ENCODE data around the gene DNMT3L.
"Not testable (repeated sequence)": the region's sequence is repeated elsewhere in the genome, so short reads cannot be mapped to it uniquely, and the experiment has no call there.

The DNMT3L gene

DNA sequence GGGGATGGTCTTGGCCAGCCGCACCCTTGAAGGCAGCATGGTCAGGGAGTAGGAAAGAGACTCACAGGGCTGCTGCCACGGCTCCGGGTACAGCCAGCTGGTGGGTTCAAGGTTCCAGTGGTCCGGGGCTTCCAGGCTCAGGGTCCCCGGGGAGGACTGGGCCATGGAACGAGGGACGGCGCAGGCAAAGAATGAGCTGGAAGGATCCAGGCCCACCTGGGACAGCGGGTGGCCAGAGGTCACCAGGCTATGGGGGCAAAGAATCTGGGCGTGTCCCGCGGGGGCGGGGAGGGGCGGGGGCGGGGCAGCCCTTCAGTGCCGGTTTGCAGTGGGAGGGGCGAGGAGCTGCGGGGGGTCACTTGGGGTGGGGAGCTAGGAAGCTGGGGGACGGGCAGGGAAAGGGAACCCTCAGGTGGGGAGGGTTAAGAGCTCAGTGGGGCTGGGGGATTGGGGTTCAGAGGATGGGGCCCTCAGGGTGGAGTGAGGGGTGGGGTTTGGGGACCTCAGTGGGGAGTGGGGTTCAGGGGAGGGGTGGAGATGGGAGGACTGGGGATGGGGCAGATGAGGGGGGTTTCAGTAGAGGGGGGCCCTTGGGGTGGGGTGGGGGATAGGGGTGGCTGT lies at the start of gene DNMT3L:
Gene DNMT3L (minus strand): TSS at position 223 of the 621 bp plus-strand sequence. CDS start 638 bp downstream, outside the sequence.
- no peak for DNase-seq (ENCODE audit: low read depth)

DNA sequence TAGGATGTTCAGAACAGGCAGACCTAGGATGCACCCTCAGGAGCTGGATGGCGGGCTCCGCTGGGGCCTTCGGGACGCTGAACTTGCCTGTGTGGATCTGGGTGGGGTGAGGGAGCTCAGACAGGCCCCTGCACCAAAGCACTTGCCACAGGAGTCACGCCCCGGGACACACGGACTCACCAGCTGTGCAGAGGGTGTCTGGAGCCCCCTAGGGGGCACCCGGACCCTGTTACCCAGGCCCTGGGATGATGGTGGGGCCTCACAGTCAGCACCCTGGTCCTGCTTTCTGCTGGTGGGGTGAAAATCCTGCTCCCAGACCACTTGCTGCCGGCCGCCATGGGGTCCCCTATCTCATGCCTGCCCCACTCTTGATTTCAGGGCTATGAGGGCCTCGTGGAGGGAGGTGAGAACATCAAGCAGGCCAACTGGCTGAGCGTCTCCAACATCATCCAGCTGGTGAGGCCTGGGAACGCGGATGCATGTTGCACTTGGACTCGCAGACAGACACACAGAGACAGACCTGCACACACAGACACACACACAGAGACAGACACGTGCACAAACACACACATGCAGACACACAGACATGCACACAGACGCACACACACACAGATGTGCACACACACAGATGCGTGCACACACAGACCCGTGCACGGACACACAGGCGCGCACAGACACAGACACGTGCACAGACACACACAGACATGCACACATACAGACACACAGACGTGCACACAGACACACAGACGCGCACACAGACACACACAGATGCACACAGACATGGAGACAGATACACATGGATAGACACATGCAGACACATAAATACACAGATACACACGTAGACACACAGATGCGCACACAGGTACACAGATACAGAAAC lies 49.2 kb upstream of the DNMT3L start:
- no peak for DNase-seq (ENCODE audit: low read depth)

DNA sequence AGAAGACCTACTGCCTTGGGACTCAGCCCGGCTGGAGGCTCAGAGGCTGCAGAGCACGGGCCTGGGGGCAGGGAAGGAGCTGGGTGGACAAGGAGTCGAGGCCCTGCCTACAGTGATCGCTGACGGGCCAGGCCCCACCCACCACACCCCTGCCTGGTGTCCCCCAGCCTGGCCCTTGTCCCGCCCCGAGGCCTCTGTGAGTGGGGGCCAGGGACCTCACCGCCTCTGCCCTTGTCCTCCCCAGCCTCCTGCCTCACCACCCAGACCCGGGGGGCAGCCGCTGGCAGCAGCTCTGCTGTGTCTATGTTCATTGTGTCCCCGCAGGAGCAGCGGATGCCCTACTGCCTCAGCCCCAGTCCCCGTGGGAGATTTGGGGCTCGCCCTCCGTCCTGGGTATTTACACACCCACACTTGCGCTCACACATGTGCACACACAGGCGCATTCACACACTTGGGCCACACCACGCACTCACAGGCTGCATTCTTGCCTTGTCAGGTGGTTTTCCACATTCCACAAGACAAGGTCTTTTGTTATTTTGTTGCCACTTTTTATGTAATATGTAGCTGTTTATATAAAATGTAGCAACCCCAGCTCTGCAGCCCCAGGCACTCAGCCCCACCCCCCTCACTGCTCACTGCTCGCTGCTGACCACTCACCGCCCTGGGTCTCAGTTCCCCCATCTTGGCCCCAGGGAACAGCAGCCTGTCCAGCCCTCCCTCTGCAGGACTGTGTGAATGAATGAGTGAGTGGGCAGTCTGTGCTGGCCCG lies 45.4 kb upstream of the DNMT3L start:
- DNase-seq (ENCODE audit: low read depth) = no peak

DNA sequence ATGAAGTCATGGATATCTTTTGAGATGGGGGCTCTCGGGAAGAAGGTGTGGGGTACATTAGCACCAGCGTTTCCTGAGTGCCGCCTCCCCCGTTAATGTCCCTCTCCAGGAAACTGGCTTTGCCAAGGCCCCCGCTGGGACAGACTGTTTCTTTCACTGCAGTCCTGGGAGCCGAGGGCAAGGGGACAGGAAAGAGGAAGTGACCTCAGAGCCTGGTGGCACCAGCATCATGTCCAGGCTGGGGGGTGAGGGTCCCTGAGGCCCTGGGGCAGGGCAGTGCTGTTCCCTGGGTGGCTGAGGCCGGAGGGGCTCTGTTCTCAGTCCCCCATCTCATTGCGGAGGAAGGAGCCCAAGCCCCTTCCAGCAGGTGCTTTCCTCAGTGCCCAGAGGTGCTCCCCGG lies 44.0 kb upstream of the DNMT3L start:
- no peak for DNase-seq (ENCODE audit: low read depth)

DNA sequence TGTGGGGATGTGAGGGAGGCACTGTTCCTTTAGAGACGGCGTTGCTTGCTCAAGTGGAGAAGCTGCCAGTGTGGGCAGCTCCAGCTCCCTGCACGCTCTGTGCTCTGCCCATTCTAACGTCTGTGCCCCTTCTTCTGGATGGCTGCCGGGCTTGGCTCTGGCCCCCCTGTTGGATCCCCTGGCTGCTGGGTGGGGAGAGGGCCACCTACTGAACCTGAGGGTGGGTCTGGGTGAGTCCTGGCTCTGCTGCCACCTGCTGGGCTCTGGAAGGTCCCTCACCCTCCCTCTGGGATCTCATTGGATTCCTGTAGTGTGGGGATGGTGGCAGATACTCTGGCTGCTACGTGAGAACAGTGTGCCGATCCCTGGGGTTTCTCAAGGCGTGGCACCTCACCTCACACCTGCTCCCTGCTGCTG lies 43.2 kb upstream of the DNMT3L start:
- DNase-seq (ENCODE audit: low read depth) = peak; percentile 18

DNA sequence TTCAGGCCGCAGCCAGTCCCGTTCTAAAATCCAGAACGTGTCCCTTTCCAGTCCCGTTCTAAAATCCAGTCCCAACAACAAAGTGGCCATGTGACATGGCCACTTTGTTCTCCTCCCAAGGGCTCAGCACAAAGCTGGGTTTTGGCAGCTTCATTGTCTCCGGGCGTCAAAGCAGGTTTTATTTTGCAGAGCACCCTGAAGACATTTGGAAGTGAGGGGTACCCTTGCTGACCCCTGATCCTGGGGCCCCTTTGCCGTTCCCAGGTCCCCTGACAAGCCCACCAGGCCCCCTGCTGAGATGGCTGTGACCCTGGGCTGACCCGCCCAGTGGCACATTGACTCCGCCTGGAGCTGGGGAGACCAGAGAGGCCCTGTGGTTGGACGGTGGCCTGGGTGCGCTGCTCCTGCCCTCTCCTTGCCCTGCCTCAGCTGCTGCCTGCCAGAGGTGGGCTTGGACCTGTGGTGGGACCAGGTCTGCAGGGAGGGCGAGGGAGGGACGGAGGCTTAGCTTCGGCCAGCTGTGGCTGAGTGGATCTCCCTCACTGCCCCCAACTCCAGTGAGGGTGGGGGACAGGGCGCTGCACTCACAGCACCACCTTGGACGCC lies 42.4 kb upstream of the DNMT3L start:
- DNase-seq (ENCODE audit: low read depth) = no peak

DNA sequence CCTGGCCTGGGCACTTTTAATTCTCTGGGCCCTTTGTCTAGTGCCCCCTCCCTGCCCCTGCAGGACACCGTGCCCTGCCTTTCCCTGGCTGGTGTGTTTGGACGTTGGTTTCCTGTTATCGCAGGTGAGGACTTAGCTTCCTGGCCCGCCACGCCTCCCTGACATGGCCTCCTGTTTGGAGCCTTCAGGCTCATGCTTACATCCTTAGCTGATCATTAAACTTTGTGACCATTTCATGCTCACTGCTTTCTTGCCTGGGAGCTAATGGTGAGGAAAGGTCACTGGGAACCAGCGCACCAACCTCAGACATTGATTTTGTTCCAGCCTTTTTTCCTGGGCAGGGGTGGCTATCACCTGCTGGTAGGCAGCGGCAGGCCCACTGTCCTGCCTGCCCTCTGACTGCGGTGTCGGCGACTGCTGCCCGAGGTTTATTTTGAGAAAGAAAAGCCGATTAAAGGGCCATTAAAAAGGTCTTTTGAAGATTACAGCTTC lies 41.8 kb upstream of the DNMT3L start:
- no peak for DNase-seq (ENCODE audit: low read depth)

DNA sequence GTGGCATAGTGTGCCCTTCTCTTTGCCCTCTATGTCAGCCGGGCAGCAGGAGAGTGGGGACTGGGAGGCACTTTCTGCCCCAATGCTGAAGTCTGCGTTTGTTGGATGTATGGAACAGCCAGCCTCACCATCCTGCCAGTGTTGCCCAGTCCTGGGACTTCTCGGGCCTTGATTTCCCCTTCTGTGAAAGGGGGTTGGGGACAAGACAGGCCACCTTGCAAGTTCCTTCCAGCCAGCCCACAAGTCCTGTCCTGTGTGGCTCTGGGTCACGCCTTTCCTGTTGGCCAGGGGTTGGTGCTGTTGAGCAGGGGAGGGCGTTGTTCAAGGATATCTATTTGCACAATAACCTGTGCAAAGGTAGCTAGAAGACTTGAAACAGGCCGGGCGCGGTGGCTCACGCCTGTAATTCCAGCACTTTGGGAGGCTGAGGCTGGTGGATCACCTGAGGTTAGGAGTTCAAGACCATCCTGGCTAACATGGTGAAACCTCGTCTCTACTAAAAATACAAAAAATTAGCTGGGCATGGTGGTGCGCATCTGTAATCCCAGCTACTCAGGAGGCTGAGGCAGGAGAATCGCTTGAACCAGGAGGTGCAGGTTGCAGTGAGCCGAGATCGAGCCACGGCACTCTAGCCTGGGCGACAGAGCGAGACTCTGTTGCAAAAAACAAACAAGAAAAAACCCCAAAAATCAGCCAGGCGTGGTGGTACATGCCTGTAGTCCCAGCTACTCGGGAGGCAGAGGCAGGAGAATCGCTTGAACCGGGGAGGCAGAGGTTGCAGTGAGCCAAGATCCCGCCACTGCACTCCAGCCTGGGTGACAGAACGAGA lies 41.1 kb upstream of the DNMT3L start:
- not testable (repeated sequence) for DNase-seq (ENCODE audit: low read depth)

DNA sequence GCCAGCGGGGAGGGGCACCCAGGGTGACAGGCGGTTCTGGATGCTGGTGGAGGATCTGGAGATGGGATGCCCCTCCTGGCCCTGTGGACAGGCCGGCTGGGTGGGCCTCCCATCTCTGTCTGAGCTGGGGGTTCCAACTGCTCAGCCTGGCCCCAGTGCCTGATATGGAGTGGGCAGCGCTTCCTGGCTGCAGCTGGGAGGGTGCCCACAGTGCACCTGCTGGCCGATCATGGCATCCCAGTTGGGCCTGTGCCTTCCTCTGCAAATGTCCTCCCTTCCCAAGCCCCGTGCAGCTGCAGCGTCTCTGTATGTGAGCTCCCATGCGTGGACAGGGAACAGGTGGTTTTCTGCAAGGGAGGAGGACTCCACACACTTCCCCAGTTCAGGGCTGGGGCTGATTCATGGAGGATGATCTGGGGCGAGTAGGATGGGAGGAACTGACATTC lies 40.3 kb upstream of the DNMT3L start:
- DNase-seq (ENCODE audit: low read depth) = no peak

DNA sequence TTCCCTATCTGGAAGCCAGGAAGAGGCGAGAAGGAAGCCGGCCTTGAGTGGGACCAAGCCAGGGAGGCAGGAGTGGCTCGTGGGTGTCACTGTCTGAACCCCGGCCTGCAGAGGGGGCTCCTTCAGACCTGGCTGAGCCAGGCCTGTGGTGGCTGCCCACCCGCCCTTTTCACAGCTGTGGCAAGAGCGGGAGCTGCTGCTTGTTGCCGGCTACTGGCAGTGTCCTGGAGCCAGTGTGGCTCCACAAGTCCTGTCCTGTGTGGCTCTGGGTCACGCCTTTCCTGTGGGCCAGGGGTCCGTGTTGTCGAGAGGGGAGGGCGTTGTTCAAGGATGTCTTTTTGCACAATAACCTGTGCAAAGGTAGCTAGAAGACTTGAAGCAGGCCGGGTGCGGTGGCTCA lies 39.4 kb upstream of the DNMT3L start:
- DNase-seq (ENCODE audit: low read depth) = no peak

DNA sequence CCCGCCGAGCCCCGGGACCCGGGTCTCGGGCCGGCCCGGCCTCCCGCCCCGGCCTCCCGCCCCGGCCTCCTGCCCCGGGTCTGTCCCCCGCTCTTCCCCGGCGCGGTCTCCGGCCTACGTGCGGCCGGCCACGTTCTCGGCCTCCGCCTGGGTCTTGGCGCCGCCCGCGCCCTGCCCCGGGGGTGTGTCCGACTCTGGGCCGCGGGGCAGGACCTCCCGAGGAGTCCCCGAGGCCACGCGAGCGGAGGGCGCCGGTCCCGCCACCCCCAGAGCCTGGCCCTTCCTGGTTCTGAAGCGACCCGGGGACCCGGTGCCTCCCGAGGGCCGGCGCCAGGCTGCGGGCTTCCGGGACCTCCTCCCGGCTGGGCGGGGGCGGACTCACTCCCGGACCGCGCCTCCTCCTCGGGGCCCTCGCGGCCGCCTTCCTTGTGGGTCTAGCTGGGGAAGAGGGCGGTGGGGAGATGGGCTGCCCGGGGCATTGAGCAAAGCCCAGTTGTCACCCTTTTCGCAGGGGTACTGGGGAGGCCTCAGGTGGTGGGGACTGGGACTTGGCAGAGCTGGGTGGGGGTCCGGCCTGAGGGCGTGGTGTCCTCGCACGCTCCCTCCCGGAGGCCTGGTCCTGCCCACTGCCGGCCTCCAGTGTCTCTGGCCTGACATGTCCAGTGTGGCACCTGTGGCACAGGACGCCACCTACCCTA lies 38.7 kb upstream of the DNMT3L start:
- peak; percentile 45 for DNase-seq (ENCODE audit: low read depth)

DNA sequence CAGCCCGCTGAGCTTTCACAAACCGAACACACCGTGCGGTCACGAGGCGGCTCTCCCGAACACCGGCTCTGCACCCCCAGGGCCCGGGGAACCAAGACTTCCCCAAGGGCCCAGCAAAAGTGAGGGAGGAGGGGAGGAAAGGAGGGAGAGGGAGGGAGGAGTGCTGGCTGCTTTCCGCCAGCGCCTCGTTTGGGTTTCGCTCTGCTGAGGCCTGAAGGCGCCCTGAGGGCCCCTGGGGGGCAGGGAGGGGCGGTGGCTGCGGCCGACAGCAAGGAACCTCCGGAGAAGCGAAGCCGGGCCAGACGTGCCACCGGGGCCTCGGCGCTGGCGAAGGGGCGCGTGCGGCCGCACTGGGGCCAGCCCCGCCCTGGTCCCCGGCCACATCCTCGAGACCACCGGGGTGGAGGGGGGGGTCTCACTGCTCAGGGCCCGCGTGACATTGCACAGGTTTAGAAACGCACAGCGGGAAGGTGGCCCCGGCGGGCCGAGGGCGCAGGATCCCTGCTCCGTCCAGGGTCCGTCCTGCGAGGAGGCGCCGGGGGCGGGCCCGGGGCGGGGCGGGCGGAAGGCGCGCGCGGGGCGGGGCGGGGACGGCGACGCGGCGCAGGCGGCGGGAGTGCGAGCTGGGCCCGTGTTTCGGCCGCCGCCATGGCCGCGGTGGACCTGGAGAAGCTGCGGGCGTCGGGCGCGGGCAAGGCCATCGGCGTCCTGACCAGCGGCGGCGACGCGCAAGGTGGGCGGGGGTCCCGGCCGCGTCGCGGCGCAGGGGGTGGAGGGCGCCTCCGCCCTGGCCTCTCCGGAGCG lies 38.0 kb upstream of the DNMT3L start, which contains the start of gene PFKL:
Gene PFKL (plus strand): TSS at position 596 of the 804 bp plus-strand sequence. CDS start 53 bp downstream, at position 649.
- peak; percentile 44 for DNase-seq (ENCODE audit: low read depth)

DNA sequence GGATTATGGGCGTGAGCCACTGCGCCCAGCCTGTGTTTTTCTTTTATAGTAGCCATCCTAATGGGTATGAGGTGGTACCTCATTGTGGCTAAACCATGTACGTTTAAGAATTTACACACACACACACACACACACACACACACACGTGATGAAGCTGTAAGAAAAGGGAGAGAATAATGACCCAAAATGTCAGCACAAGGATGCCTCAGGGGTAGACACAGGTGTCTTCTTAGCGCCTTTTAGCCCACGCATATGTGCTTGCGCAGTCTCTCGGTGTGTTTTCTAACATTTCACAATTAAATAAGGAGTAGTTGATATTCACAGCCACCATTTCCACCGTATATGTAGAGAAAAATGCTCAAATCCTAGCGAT lies 37.4 kb upstream of the DNMT3L start:
- no peak for DNase-seq (ENCODE audit: low read depth)

DNA sequence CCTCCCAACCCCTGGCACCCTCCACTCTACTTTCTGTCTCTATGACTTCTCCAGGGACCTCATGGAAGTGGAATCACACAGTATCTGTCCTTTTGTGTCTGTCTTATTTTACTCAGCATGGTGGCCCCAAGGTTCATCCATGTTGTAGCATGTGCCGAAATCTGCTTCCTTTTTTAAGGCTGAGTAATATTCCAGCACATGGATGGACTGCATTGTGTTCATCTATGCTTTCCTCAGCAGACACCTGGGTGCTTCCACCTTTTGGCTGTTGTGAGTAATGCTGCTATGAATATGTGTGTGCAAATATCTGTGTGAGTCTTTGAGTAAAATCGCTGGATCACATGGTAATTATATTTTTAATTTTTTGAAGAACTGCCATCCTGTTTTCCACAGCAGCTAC lies 36.6 kb upstream of the DNMT3L start:
- DNase-seq (ENCODE audit: low read depth) = no peak

DNA sequence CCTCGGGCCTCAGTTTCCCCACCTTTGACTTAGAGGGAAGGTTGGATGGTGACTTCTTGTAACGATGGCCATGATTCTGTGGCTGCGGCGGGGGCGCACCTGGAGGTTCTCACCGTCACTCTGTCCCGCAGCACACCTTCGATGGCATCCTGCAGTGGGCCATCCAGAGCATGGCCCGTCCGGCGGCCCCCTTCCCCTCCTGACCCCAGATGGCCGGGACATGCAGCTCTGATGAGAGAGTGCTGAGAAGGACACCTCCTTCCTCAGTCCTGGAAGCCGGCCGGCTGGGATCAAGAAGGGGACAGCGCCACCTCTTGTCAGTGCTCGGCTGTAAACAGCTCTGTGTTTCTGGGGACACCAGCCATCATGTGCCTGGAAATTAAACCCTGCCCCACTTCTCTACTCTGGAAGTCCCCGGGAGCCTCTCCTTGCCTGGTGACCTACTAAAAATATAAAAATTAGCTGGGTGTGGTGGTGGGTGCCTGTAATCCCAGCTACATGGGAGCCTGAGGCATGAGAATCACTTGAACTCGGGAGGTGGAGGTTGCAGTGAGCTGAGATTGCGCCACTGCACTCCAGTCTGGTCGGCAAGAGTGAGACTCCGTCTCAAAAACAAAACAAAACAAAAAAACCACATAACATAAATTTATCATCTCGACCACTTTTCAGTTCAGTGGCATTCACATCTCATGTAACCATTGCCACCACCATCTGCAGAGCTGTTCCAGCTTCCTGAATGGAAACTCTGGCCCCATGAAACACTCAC lies 36.0 kb upstream of the DNMT3L start:
- DNase-seq (ENCODE audit: low read depth) = peak; percentile 58

DNA sequence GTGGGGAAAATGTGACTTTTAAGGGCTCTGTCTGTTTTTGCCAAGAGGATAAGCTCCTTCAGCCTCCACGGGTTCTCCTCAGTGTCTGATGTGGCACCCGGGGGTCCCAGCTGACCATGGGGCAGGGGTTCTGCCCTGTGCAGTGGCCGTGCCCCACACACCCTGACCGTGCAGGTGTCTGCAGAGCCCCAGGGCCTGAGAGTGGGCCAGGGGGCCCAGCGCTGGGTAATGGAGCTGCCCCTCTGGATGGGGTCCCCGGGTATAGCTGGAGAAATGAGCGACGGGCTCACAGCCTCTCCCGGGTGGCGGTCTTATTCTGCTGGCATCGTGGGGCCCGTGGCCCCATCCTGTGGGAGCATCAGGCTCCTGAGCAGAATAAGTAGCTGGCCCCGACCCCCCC lies 35.2 kb upstream of the DNMT3L start:
- no peak for DNase-seq (ENCODE audit: low read depth)

DNA sequence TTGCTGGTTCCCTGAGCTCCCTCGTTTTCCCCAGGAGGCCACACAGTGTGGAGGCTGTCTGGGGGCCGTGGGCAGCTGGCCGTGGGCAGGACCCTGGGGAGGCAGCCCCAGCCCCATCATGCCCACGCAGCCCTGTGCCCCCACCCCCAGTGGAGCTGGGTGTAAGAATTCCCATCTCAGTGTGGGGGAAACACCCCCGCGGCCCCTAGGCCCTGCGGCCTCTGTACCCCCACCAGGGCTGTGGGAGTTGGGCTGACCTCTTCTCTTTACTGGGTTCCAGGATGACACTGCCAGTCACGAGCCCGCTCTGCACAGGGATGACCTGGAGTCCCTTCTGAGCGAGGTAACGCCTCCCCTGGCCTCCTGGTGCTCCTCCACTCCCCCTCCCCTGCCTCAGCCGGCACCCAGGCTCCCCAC lies 34.4 kb upstream of the DNMT3L start:
- DNase-seq (ENCODE audit: low read depth) = no peak

DNA sequence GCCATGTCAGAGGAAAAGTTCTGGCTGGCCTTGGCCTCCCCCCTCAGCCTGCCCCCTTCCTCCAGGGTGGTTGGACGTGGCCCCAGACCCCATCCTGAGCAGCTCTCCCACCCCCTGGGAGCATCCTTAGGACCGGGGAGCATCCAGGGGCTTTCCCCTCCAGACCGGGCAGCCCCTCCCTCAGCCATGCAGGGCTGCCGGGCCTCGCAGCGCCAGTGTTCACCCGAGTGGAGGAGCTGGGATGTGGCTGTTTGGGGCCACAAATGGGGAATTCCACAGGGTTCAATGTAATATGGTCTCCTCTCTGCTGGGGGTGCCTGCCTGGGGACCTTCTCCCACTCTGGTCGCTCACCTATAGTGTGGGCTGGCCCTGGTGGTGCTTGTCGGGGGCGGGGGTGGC lies 33.9 kb upstream of the DNMT3L start:
- no peak for DNase-seq (ENCODE audit: low read depth)

DNA sequence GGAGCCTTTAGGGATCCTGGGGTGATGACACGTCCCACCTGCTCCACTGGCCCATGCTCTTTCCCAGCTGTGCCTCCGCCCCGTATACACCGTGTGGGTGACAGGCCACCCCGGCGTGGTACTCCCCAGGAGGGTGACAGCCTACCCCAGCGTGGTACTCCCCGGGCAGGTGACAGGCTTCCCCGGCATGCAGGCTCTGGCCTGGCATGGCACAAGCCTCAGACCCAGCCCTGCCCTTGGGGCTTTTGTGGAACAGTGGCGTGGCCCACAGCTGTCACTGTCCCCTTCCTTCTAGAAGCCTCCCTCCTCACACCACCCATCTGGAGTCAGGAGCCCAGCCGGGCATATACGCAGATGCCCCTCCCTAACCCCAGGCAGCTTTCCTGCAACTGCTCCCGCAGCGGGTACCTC lies 33.5 kb upstream of the DNMT3L start:
- DNase-seq (ENCODE audit: low read depth) = no peak
